Trophoblast cell (in vitro differentiated cells and primary cell): ENCODE results near the gene ZNF423.

Experiments used
- DNase-seq, 2 donors: peaks; one replicate each; pipeline ENCODE4 v3.0.0-alpha.2; 2016
- H2AFZ ChIP-seq: 2 replicates; pipeline ENCODE4 v1.6.1; 2013; ENCODE audit warnings: low read length, moderate library complexity, mild to moderate bottlenecking; ENCODE audit not compliant: insufficient read depth, poor library complexity
- H2AK5ac ChIP-seq: 2 replicates; pipeline ENCODE4 v1.6.1; 2013; ENCODE audit warnings: mild to moderate bottlenecking, low read length
- H2BK120ac ChIP-seq: 2 replicates; pipeline ENCODE4 v1.6.1; 2013; ENCODE audit warnings: low read length, mild to moderate bottlenecking, moderate library complexity; ENCODE audit not compliant: insufficient read depth, poor library complexity
- H2BK12ac ChIP-seq: 2 replicates; pipeline ENCODE4 v1.6.1; 2013; ENCODE audit warnings: mild to moderate bottlenecking, low read length, moderate library complexity
- H2BK5ac ChIP-seq: 2 replicates; pipeline ENCODE4 v1.6.1; 2013; ENCODE audit warnings: low read length, low read depth, moderate library complexity, mild to moderate bottlenecking; ENCODE audit not compliant: poor library complexity
- H3K14ac ChIP-seq: 2 replicates; pipeline ENCODE4 v1.6.1; 2013; ENCODE audit warnings: mild to moderate bottlenecking, low read length
- H3K18ac ChIP-seq: 2 replicates; pipeline ENCODE4 v1.6.1; 2013; ENCODE audit warnings: mild to moderate bottlenecking, low read length
- H3K23ac ChIP-seq: 2 replicates; pipeline ENCODE4 v1.6.1; 2013; ENCODE audit warnings: low read length
- H3K27ac ChIP-seq: 2 replicates; pipeline ENCODE4 v1.5.1; 2013; ENCODE audit warnings: low read depth, mild to moderate bottlenecking, inconsistent platforms, low read length, moderate library complexity
- H3K27me3 ChIP-seq: 2 replicates; pipeline ENCODE4 v1.6.1; 2013; ENCODE audit warnings: inconsistent platforms, mild to moderate bottlenecking, low read length, moderate library complexity; ENCODE audit not compliant: insufficient read depth
- H3K36me3 ChIP-seq, 2 experiments: 1 replicate in 1 of 2; 2 replicates in 1 of 2; pipeline ENCODE4 v1.6.1; 2013; ENCODE audit warnings: low read length in 2 of 2, mild to moderate bottlenecking in 2 of 2, moderate library complexity in 1 of 2; ENCODE audit not compliant: insufficient read depth in 2 of 2, control insufficient read depth in 1 of 2
- H3K4ac ChIP-seq: 2 replicates; pipeline ENCODE4 v1.6.1; 2013; ENCODE audit warnings: low read depth, mild to moderate bottlenecking, low read length, moderate library complexity
- H3K4me1 ChIP-seq, 2 experiments: 1 replicate in 1 of 2; 2 replicates in 1 of 2; pipeline ENCODE4 v1.6.1; 2013; ENCODE audit warnings: low read length in 2 of 2, mild to moderate bottlenecking in 2 of 2, moderate library complexity in 1 of 2; ENCODE audit not compliant: insufficient read depth in 2 of 2, control insufficient read depth in 1 of 2
- H3K4me2 ChIP-seq: 2 replicates; pipeline ENCODE4 v1.6.1; 2013; ENCODE audit warnings: inconsistent platforms, mild to moderate bottlenecking, low read length, moderate library complexity
- H3K4me3 ChIP-seq: 2 replicates; pipeline ENCODE4 v1.5.1; 2013; ENCODE audit warnings: mild to moderate bottlenecking, low read depth, low read length, inconsistent platforms
- H3K79me1 ChIP-seq: one replicate; pipeline ENCODE4 v1.6.1; 2013; ENCODE audit warnings: low read length
- H3K79me2 ChIP-seq: 2 replicates; pipeline ENCODE4 v1.6.1; 2013; ENCODE audit warnings: low read length, mild to moderate bottlenecking; ENCODE audit not compliant: control insufficient read depth, insufficient read depth, poor library complexity
- H3K9ac ChIP-seq: 2 replicates; pipeline ENCODE4 v1.6.1; 2013; ENCODE audit warnings: mild to moderate bottlenecking, low read length
- H3K9me3 ChIP-seq: 2 replicates; pipeline ENCODE4 v1.6.1; 2013; ENCODE audit warnings: low read depth, mild to moderate bottlenecking, control low read depth, inconsistent platforms, low read length; ENCODE audit not compliant: insufficient read depth
- H4K12ac ChIP-seq: 2 replicates; pipeline ENCODE4 v1.6.1; 2013; ENCODE audit warnings: low read depth, mild to moderate bottlenecking, low read length, moderate library complexity
- H4K8ac ChIP-seq: 2 replicates; pipeline ENCODE4 v1.6.1; 2013; ENCODE audit warnings: low read depth, mild to moderate bottlenecking, low read length, moderate library complexity
- H4K91ac ChIP-seq: one replicate; pipeline ENCODE4 v1.6.1; 2013; ENCODE audit warnings: low read depth, mild to moderate bottlenecking, low read length, moderate library complexity
- WGBS: extraction: QIAGEN DNeasy Blood & Tissue Kit; methylation state at CpG from one replicate; pipeline ENCODE4 v1.1.7; 2013; ENCODE audit warnings: missing lambda C conversion rate; ENCODE audit not compliant: insufficient read length, insufficient coverage; ENCODE audit errors: extremely low coverage; 5-methylcytosine and 5-hydroxymethylcytosine counted together

The ZNF423 gene

DNA sequence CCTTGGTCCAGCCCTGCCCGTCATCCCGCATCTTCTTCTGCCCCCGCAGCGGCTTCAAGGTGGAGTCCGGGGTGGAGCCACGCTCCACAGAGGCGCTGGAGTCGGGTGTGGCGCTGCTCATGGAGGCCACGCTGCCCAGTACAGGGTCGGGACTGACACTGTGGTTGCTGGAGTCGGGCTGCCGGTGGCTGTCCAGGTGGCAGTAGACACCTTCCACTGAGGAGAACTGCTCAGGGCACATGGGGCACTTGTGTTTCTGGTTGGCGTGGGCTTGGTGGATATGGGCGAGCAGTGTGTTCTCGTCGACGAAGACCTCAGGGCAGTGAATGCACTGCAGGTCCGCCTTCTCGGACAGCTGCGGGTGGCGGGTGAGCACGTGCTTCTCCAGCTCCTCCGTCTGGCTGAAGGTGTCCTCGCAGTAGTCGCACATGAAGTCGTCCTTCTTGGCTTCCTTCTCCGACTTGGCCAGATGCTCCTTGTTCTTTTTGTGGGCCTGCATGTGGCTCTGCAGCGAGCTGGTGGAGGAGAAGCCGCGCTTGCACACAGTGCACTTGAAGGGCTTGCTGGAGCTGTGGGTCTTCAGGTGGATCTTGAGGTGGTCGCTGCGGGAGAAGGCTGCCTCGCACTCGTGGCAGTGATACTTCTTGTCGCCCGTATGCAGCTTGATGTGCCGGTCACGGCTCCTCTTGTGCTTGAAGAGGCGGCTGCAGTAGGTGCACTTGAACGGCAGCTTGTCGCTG, 217.8 kb downstream of the ZNF423 start:
- no peak for DNase-seq
- no peak overlapping the region for H3K23ac ChIP-seq
- H4K8ac ChIP-seq: no peak overlapping the region
- no peak overlapping the region for H2AK5ac ChIP-seq
- H3K79me1 ChIP-seq: peaks cover 4% of the 10 kb centered on the region
- no peak overlapping the region for H2BK120ac ChIP-seq
- peaks cover 29 to 34% of the 10 kb centered on the region in 2 experiments for H3K36me3 ChIP-seq
- H3K27me3 ChIP-seq: no peaks in the 10 kb centered on the region
- H3K18ac ChIP-seq: no peak overlapping the region
- WGBS: no CpG with 5 or more reads among the region's 42 CpGs
- H2BK5ac ChIP-seq: no peak overlapping the region
- H3K4ac ChIP-seq: no peak overlapping the region
- H4K91ac ChIP-seq: no peak overlapping the region
- H3K9me3 ChIP-seq: peaks cover 3% of the 10 kb centered on the region
- no peak overlapping the region for H3K14ac ChIP-seq
- no peak overlapping the region for H4K12ac ChIP-seq
- no peak overlapping the region for H2AFZ ChIP-seq
- no peak overlapping the region for H3K9ac ChIP-seq
- H3K27ac ChIP-seq: no peak overlapping the region
- H3K4me3 ChIP-seq: no peak overlapping the region
- peaks cover 18 to 19% of the 10 kb centered on the region in 2 experiments for H3K4me1 ChIP-seq
- H3K79me2 ChIP-seq: no peaks in the 10 kb centered on the region
- no peak overlapping the region for H2BK12ac ChIP-seq
- H3K4me2 ChIP-seq: no peak overlapping the region

DNA sequence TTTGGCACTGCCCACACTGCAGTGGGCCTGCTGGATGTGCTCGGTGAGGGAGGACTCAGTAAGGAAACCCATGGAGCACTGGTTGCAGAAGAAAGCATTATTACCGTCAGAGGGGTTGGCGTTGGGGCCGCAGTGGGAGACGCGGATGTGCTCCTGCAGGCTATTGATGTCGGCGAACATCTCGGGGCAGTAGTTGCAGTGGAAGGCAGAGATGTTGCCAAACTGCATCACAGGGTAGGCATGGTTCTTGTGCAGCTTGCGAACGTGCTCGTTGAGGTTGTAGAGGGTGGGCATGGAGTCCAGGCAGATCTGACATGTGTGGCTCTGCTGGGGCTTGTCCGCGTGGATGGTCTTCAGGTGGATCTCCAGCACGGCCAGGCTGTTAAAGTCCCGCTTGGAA, 218.4 kb downstream of the ZNF423 start:
- no peak for DNase-seq

DNA sequence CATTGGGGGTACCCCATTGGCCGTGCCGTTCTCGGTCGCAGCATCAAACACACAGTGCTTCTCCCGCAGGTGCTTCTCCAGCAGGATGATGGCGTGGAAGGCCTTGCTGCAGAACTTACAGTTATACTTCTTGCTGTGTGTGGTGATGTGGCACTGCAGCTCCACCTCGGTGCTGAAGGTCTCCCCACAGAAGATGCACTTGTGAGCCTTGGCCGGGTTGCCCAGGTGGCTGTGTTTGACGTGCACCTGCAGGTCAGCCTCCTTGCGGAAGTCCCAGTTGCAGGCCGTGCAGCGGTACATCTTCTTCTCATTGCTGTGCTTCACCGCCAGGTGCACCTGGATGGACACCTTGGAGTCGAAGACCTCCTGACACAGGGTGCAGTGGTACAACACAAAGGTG, 219.3 kb downstream of the ZNF423 start:
- no peak overlapping the region for H3K23ac ChIP-seq
- peaks cover 4% of the 10 kb centered on the region for H3K79me1 ChIP-seq
- H4K91ac ChIP-seq: no peak overlapping the region
- no peak overlapping the region for H2AFZ ChIP-seq
- WGBS: no CpG with 5 or more reads among the region's 14 CpGs
- no peak overlapping the region for H4K8ac ChIP-seq
- no peak overlapping the region for H2AK5ac ChIP-seq
- no peak overlapping the region for H2BK120ac ChIP-seq
- no peak overlapping the region for H3K9ac ChIP-seq
- H2BK5ac ChIP-seq: no peak overlapping the region
- H3K27me3 ChIP-seq: no peaks in the 10 kb centered on the region
- no peak for DNase-seq
- no peak overlapping the region for H2BK12ac ChIP-seq
- H3K14ac ChIP-seq: no peak overlapping the region
- H3K4me1 ChIP-seq: peaks cover 18 to 19% of the 10 kb centered on the region in 2 experiments
- no peak overlapping the region for H3K18ac ChIP-seq
- peaks cover 29 to 34% of the 10 kb centered on the region in 2 experiments for H3K36me3 ChIP-seq
- H3K4me3 ChIP-seq: no peak overlapping the region
- H3K4me2 ChIP-seq: no peak overlapping the region
- no peak overlapping the region for H3K4ac ChIP-seq
- no peak overlapping the region for H4K12ac ChIP-seq
- peaks cover 3% of the 10 kb centered on the region for H3K9me3 ChIP-seq
- no peaks in the 10 kb centered on the region for H3K79me2 ChIP-seq
- H3K27ac ChIP-seq: no peak overlapping the region

More for the DNA sequence above, 218.4 kb downstream of the ZNF423 start:
- H3K4ac ChIP-seq: no peak overlapping the region
- H3K36me3 ChIP-seq: peaks cover 29 to 34% of the 10 kb centered on the region in 2 experiments
- no peak overlapping the region for H3K14ac ChIP-seq
- peaks cover 18 to 19% of the 10 kb centered on the region in 2 experiments for H3K4me1 ChIP-seq
- H4K12ac ChIP-seq: no peak overlapping the region
- no peak overlapping the region for H2BK120ac ChIP-seq
- no peaks in the 10 kb centered on the region for H3K79me2 ChIP-seq
- no peak overlapping the region for H3K4me3 ChIP-seq
- no peaks in the 10 kb centered on the region for H3K27me3 ChIP-seq
- no peak overlapping the region for H3K27ac ChIP-seq
- H2AFZ ChIP-seq: no peak overlapping the region
- H2AK5ac ChIP-seq: no peak overlapping the region
- no peak overlapping the region for H4K91ac ChIP-seq
- peaks cover 3% of the 10 kb centered on the region for H3K9me3 ChIP-seq
- no peak overlapping the region for H3K4me2 ChIP-seq
- H2BK12ac ChIP-seq: no peak overlapping the region
- no peak overlapping the region for H3K23ac ChIP-seq
- H3K18ac ChIP-seq: no peak overlapping the region
- WGBS: no CpG with 5 or more reads among the region's 16 CpGs
- H4K8ac ChIP-seq: no peak overlapping the region
- no peak overlapping the region for H2BK5ac ChIP-seq
- H3K9ac ChIP-seq: no peak overlapping the region
- H3K79me1 ChIP-seq: peaks cover 4% of the 10 kb centered on the region

DNA sequence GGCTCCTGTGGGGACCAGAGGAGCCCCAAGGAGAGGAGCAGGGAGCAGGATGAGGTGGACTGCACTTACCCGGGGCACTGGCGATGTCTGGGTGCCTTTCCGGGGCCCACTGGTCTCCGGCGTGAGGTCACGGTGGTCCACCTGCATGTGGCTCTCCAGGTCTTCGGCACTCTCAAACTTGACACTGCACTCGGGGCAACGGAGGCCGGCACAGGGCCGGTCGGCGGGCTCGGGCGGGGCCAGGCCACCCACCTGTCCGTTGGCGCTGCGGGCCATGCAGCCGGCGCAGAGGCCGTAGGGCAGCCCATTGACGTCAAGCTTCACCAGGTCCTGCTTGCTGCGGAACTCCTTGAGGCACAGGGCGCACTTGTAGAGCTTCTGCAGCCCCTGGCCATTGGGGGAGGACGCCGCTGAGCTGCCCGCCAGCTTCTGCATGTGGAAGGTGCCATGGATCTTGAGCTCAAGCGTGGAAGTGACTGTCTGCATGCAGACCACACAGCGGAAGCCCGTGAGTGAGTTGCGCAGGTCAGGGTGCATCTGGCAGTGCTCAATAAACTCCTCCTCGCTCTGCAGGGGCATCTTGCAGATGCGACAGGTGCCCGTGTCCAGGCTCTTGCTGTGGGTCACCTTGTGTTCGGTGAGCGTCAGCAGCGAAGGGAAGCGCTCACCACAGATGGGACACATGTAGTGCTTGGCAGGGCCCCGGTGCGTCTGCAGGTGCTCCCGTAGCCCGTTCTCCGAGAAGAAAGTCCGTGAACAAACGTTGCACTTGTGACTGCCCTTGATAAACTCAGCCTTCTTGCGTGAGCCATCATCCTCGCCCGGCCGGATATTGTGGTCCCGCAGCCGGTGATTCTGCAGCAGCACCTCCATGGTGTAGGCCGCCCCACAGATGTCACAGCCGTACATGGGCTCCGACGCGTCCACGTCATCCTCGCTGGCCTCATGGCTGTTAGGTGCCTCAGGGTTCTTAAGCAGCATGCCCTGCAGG, 220.0 kb downstream of the ZNF423 start:
- no peak overlapping the region for H4K91ac ChIP-seq
- no peak overlapping the region for H3K4me2 ChIP-seq
- peaks cover 14 to 16% of the 10 kb centered on the region in 2 experiments for H3K4me1 ChIP-seq
- no peak overlapping the region for H4K8ac ChIP-seq
- H3K14ac ChIP-seq: no peak overlapping the region
- no peak overlapping the region for H3K27ac ChIP-seq
- H3K23ac ChIP-seq: no peak overlapping the region
- no peak overlapping the region for H2BK12ac ChIP-seq
- H2AFZ ChIP-seq: no peak overlapping the region
- H4K12ac ChIP-seq: no peak overlapping the region
- H3K9ac ChIP-seq: no peak overlapping the region
- H3K36me3 ChIP-seq: peaks cover 29 to 34% of the 10 kb centered on the region in 2 experiments
- H2AK5ac ChIP-seq: no peak overlapping the region
- no peak overlapping the region for H3K4ac ChIP-seq
- H2BK120ac ChIP-seq: no peak overlapping the region
- no peak overlapping the region for H2BK5ac ChIP-seq
- no peak for DNase-seq
- peaks cover 4% of the 10 kb centered on the region for H3K79me1 ChIP-seq
- no peak overlapping the region for H3K18ac ChIP-seq
- H3K9me3 ChIP-seq: peaks cover 3% of the 10 kb centered on the region
- no peak overlapping the region for H3K4me3 ChIP-seq
- H3K79me2 ChIP-seq: no peaks in the 10 kb centered on the region
- no CpG with 5 or more reads among the region's 58 CpGs for WGBS
- no peaks in the 10 kb centered on the region for H3K27me3 ChIP-seq
